Panc1 (cell line): ENCODE measurements around the gene SNRPA1. TPM values are rescaled to one million over a fixed set of nuclear protein-coding genes. Genes with fewer than 3 reads are reported as not detected.
A peak's percentile ranks its signal among the peaks of the same experiment; 100 is the strongest.

ENCODE experiments used
- ATAC-seq: fragments of 200-7000 bp; cut with Tn5 transposase; 2 replicates; pipeline ENCODE4 v1.9.1; 2020; ENCODE audit warnings: mild to moderate bottlenecking, moderate library complexity
- BruUV-seq: library from RNA; stranded (reverse); fragments of 400-500 nt; replicated peaks from 2 replicates; lab custom pipeline; 2021; lab: Mats Ljungman, UMichigan
- CTCF ChIA-PET: fragments of 300-600 bp; sonication (Branson Sonifier 250); formaldehyde crosslinking; loops from one replicate; lab custom pipeline; 2022; ENCODE audit warnings: antibody characterized with exemption; lab: Charles Lee
- POLR2A ChIA-PET: fragments of 300-600 bp; sonication (Branson Sonifier 250); formaldehyde crosslinking; loops from one replicate; lab custom pipeline; 2022; ENCODE audit warnings: antibody characterized with exemption; lab: Charles Lee
- DNase-seq: peaks from one replicate; pipeline ENCODE4 v3.0.0-alpha.2; 2010; ENCODE audit warnings: low read depth, low spot score
- H3K27ac ChIP-seq: 2 replicates; pipeline ENCODE4 v1.5.1; 2011; ENCODE audit warnings: mild to moderate bottlenecking, low read length, inconsistent platforms
- H3K27me3 ChIP-seq: fragments of 200-500 bp; sonication (Bioruptor generic); 2 replicates; pipeline ENCODE4 v1.6.0; 2014; ENCODE audit warnings: low read length, inconsistent platforms; ENCODE audit not compliant: control insufficient read depth, insufficient read depth
- H3K36me3 ChIP-seq: fragments of 200-500 bp; sonication (Bioruptor generic); 2 replicates; pipeline ENCODE4 v1.5.1; 2014; ENCODE audit warnings: inconsistent platforms, mild to moderate bottlenecking, low read length, moderate library complexity; ENCODE audit not compliant: control insufficient read depth, insufficient read depth
- H3K4me1 ChIP-seq: 2 replicates; pipeline ENCODE4 v1.5.1; 2011; ENCODE audit warnings: inconsistent platforms, mild to moderate bottlenecking, low read length, moderate library complexity; ENCODE audit not compliant: control insufficient read depth, insufficient read depth
- H3K4me3 ChIP-seq, 2 experiments: 2 replicates each; pipeline ENCODE4 v1.5.1; 2011 to 2012; ENCODE audit warnings: low read depth in 2 of 2, low read length in 2 of 2, mild to moderate bottlenecking in 2 of 2, inconsistent platforms in 1 of 2, moderate library complexity in 1 of 2
- H3K9me3 ChIP-seq: fragments of 200-500 bp; sonication (Bioruptor generic); 2 replicates; pipeline ENCODE4 v1.5.1; 2014; ENCODE audit warnings: low read depth, mild to moderate bottlenecking, inconsistent platforms, low read length, moderate library complexity; ENCODE audit not compliant: control insufficient read depth, insufficient read depth
- POLR2AphosphoS5 ChIP-seq: IDR thresholded peaks from 2 replicates; pipeline ENCODE4 v1.6.1; 2012; ENCODE audit warnings: mild to moderate bottlenecking, low read depth, low read length, moderate library complexity
- SIN3A ChIP-seq: IDR thresholded peaks from 2 replicates; pipeline ENCODE4 v1.6.1; 2012; ENCODE audit warnings: low read depth, mild to moderate bottlenecking, low read length, moderate library complexity, borderline replicate concordance; ENCODE audit not compliant: insufficient read depth
- TCF7L2 ChIP-seq: IDR thresholded peaks from 2 replicates; pipeline ENCODE4 v1.6.1; 2011; ENCODE audit warnings: mild to moderate bottlenecking, low read depth, low read length, inconsistent platforms
- in situ Hi-C: cut with HindIII; loops from 2 replicates; pipeline ENCODE4 v1.10.0; 2016; ENCODE audit warnings: low sequenced_read_pairs, low pct_unique_long_range_greater_than_20kb
- intact Hi-C: fragments of 100-400 bp; cut with micrococcal nuclease; formaldehyde crosslinking; loops from one replicate; pipeline ENCODE4 v1.10.0; 2022; ENCODE audit not compliant: unreplicated experiment
- total RNA-seq: library from RNA; stranded (reverse); gene quantifications from one replicate; pipeline ENCODE4 v1.2.1, GENCODE V29; 2021; ENCODE audit not compliant: unreplicated experiment
- TF ChIP-seq, protein P1 (sequence below): fragments of 450-650 bp; IDR thresholded peaks from 2 replicates; pipeline ENCODE4 v1.5.1; 2017; ENCODE audit warnings: mild to moderate bottlenecking
- TF ChIP-seq, protein P2 (sequence below), 2 experiments: IDR thresholded peaks; 2 replicates each; pipeline ENCODE4 v1.6.1; 2011 to 2012; ENCODE audit warnings: low read depth in 2 of 2, control low read depth in 1 of 2, low read length in 1 of 2, mild to moderate bottlenecking in 1 of 2, moderate library complexity in 1 of 2; ENCODE audit not compliant: insufficient read depth in 1 of 2

The SNRPA1 gene
- total RNA-seq, 1 experiment from 2014 or later, result 98.0 TPM

DNA sequence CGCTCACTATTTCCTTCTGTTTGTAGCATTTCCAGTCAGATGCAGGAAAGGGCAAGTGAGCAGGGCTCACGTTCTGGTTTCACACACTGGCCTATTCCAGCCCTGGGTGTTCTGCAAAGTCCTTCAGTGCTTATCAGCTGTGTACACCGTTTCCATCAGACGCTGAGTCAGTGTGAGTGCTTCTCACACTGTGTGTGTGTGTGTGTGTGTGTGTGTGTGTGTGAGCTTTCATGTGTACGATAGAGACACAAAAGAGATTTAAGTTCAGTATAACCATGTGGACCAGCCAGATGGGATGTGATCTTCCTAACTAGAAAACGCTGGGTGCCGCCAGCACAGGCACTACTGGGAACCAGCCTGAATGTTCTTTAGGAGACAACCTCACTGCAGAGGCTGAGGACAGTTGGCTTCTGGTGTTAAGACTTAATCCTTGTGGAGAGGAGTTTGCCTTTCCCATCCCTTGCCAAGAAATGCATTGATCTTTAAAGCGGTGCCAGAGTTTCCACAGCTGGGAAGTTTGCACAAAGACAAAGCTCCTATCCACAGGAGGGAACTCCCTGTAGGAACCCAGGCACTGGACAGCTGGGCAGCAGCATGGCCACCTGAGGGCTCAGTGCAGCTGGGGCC, 39.3 kb downstream of the SNRPA1 start:
- no TSS peak for BruUV-seq
- CTCF ChIA-PET, result no interaction called here
- in situ Hi-C loops, result no loop called here
- H3K9me3 ChIP-seq, result no peaks in the 10 kb centered on the region
- H3K27me3 ChIP-seq, result no peaks in the 10 kb centered on the region
- H3K4me3 ChIP-seq, result no peak overlapping the region
- ATAC-seq (no peak), DNase-seq (no peak)
- peaks cover 22% of the 10 kb centered on the region for H3K4me1 ChIP-seq
- POLR2A ChIA-PET, result no interaction called here
- TF ChIP-seq, protein P1, sequence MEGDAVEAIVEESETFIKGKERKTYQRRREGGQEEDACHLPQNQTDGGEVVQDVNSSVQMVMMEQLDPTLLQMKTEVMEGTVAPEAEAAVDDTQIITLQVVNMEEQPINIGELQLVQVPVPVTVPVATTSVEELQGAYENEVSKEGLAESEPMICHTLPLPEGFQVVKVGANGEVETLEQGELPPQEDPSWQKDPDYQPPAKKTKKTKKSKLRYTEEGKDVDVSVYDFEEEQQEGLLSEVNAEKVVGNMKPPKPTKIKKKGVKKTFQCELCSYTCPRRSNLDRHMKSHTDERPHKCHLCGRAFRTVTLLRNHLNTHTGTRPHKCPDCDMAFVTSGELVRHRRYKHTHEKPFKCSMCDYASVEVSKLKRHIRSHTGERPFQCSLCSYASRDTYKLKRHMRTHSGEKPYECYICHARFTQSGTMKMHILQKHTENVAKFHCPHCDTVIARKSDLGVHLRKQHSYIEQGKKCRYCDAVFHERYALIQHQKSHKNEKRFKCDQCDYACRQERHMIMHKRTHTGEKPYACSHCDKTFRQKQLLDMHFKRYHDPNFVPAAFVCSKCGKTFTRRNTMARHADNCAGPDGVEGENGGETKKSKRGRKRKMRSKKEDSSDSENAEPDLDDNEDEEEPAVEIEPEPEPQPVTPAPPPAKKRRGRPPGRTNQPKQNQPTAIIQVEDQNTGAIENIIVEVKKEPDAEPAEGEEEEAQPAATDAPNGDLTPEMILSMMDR, result no peak
- TF ChIP-seq, protein P2, sequence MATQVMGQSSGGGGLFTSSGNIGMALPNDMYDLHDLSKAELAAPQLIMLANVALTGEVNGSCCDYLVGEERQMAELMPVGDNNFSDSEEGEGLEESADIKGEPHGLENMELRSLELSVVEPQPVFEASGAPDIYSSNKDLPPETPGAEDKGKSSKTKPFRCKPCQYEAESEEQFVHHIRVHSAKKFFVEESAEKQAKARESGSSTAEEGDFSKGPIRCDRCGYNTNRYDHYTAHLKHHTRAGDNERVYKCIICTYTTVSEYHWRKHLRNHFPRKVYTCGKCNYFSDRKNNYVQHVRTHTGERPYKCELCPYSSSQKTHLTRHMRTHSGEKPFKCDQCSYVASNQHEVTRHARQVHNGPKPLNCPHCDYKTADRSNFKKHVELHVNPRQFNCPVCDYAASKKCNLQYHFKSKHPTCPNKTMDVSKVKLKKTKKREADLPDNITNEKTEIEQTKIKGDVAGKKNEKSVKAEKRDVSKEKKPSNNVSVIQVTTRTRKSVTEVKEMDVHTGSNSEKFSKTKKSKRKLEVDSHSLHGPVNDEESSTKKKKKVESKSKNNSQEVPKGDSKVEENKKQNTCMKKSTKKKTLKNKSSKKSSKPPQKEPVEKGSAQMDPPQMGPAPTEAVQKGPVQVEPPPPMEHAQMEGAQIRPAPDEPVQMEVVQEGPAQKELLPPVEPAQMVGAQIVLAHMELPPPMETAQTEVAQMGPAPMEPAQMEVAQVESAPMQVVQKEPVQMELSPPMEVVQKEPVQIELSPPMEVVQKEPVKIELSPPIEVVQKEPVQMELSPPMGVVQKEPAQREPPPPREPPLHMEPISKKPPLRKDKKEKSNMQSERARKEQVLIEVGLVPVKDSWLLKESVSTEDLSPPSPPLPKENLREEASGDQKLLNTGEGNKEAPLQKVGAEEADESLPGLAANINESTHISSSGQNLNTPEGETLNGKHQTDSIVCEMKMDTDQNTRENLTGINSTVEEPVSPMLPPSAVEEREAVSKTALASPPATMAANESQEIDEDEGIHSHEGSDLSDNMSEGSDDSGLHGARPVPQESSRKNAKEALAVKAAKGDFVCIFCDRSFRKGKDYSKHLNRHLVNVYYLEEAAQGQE (IDR thresholded peaks at IDR 0.05; ENCODE audit: insufficient read depth in 1 of 2, low read depth in 2 of 2, low read length in 1 of 2), result no peak
- TF ChIP-seq POLR2AphosphoS5, result no peak
- no peak for TF ChIP-seq SIN3A
- TF ChIP-seq TCF7L2, result no peak
- intact Hi-C loops, result loop anchor here (10.0 kb wide), 1 partner anchor 341 kb away; the partner anchor contains the start of gene LRRK1
- peak overlapping the region; percentile 37; the same call in 1 of the 2 replicates for H3K27ac ChIP-seq
- no peaks in the 10 kb centered on the region; the same call in 1 of the 2 replicates for H3K36me3 ChIP-seq

DNA sequence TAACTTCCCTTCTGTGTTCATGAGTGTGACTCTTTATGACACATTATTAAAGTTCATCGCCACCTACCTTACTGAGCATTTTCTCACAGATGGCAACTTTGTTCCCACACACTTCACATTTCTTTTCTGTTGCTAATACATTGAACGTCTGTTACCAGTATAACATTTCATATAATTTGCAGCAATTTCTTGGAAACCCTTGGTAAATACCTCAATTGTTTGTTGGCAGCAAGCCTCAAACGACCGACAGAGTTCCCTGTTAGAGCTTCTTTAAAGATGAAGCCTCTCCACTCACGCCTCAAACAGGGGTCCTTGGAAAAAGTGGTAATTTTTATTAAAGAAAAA, 40.0 kb downstream of the SNRPA1 start:
- Histone ChIP-seq H3K27ac (no peak overlapping the region), H3K9me3 (no peaks in the 10 kb centered on the region), H3K4me1 (peaks cover 28% of the 10 kb centered on the region), H3K27me3 (no peaks in the 10 kb centered on the region), H3K4me3 (no peak overlapping the region), H3K36me3 (no peaks in the 10 kb centered on the region; the same call in 1 of the 2 replicates)
- intact Hi-C loops, result loop anchor here (10.0 kb wide), 1 partner anchor 340 kb away; the partner anchor contains the start of gene LRRK1
- no TSS peak for BruUV-seq
- POLR2A ChIA-PET, result no interaction called here
- TF ChIP-seq POLR2AphosphoS5 (no peak), SIN3A (no peak), TCF7L2 (no peak)
- TF ChIP-seq, protein P1, result no peak
- TF ChIP-seq, protein P2 (IDR thresholded peaks at IDR 0.05; ENCODE audit: insufficient read depth in 1 of 2, low read depth in 2 of 2, low read length in 1 of 2), result no peak
- CTCF ChIA-PET, result interaction anchor here (0.7 kb wide), 1 partner anchor 154 kb away, joined by 3 read pairs; no protein-coding TSS in a partner anchor
- DNase-seq, result no peak
- in situ Hi-C loops, result no loop called here
- ATAC-seq, result no peak
